ENCODE measurements around the gene WNK4.

WNK4 gene

DNA sequence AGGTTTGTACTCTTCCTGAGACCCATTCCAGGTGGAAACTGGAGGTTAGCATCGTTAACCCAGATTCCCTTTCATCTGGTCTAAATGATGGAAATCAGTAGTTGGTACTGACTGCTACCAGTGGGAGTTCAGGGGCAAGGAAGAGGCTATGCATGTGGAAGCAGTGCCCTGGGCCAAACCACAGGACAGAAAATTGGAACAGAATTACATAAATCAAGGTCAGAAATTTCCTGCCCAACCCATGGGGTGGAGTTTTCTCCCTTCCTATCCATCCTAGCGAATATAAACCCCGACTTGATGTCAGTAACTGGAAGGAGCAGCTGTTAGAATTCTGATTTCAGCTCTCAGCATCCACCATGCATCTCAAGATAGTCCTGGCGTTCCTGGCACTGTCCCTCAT, 63.9 kb downstream of the WNK4 start, which contains the start of gene AOC2:
Gene AOC2 (plus strand): TSS at position 310 of the 400 bp plus-strand sequence. CDS start 47 bp downstream, at position 357.
- TF ChIP-seq, protein P1, sequence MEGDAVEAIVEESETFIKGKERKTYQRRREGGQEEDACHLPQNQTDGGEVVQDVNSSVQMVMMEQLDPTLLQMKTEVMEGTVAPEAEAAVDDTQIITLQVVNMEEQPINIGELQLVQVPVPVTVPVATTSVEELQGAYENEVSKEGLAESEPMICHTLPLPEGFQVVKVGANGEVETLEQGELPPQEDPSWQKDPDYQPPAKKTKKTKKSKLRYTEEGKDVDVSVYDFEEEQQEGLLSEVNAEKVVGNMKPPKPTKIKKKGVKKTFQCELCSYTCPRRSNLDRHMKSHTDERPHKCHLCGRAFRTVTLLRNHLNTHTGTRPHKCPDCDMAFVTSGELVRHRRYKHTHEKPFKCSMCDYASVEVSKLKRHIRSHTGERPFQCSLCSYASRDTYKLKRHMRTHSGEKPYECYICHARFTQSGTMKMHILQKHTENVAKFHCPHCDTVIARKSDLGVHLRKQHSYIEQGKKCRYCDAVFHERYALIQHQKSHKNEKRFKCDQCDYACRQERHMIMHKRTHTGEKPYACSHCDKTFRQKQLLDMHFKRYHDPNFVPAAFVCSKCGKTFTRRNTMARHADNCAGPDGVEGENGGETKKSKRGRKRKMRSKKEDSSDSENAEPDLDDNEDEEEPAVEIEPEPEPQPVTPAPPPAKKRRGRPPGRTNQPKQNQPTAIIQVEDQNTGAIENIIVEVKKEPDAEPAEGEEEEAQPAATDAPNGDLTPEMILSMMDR (IDR thresholded peaks at IDR 0.05; ENCODE audit: low read depth, low read length) = no peak
- no peak for TF ChIP-seq POLR2A (IDR thresholded peaks at IDR 0.05; ENCODE audit: extremely low read depth, insufficient read length)
- TF ChIP-seq, protein P2, sequence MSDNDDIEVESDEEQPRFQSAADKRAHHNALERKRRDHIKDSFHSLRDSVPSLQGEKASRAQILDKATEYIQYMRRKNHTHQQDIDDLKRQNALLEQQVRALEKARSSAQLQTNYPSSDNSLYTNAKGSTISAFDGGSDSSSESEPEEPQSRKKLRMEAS (IDR thresholded peaks at IDR 0.05; ENCODE audit: low read depth, low read length) = no peak
- TF ChIP-seq MYC (IDR thresholded peaks at IDR 0.05; ENCODE audit: low read depth, low read length) = no peak
- H3K4me3 ChIP-seq (ENCODE audit: low read depth, low read length) = no peak within 1 kb of the TSS
- no peak for DNase-seq (ENCODE audit: low read depth)

DNA sequence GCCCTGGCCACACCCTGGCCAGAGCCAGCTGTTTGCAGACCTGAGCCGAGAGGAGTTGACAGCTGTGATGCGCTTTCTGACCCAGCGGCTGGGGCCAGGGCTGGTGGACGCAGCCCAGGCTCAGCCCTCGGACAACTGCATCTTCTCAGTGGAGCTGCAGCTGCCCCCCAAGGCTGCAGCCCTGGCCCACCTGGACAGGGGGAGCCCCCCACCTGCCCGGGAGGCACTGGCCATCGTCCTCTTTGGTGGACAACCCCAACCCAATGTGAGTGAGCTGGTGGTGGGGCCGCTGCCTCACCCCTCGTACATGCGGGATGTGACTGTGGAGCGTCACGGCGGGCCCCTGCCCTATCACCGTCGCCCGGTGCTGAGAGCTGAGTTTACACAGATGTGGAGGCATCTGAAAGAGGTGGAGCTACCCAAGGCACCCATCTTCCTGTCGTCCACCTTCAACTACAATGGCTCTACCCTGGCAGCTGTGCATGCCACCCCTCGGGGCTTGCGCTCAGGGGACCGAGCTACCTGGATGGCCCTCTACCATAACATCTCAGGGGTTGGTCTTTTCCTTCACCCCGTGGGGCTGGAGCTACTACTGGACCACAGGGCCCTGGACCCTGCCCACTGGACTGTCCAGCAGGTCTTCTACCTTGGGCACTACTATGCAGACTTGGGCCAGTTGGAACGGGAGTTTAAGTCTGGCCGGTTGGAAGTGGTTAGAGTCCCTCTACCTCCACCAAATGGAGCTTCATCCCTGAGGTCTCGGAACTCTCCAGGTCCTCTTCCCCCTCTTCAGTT, 64.5 kb downstream of the WNK4 start:
- no peak for DNase-seq (ENCODE audit: low read depth)
- H3K4me3 ChIP-seq (ENCODE audit: low read depth, low read length) = no peak overlapping the region
- TF ChIP-seq, protein P1 (IDR thresholded peaks at IDR 0.05; ENCODE audit: low read depth, low read length) = no peak
- TF ChIP-seq POLR2A (IDR thresholded peaks at IDR 0.05; ENCODE audit: extremely low read depth, insufficient read length) = no peak
- no peak for TF ChIP-seq MYC (IDR thresholded peaks at IDR 0.05; ENCODE audit: low read depth, low read length)
- TF ChIP-seq, protein P2 (IDR thresholded peaks at IDR 0.05; ENCODE audit: low read depth, low read length) = no peak

DNA sequence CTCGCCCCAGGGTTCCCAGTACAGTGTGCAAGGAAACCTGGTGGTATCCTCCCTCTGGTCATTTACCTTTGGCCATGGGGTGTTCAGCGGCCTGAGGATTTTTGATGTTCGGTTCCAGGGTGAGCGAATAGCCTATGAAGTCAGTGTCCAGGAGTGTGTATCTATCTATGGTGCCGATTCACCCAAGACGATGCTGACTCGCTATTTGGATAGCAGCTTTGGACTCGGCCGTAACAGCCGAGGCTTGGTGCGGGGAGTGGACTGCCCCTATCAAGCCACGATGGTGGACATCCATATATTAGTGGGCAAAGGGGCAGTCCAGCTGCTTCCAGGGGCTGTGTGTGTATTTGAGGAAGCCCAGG, 65.1 kb downstream of the WNK4 start:
- TF ChIP-seq POLR2A (IDR thresholded peaks at IDR 0.05; ENCODE audit: extremely low read depth, insufficient read length) = no peak
- TF ChIP-seq, protein P2 (IDR thresholded peaks at IDR 0.05; ENCODE audit: low read depth, low read length) = no peak
- TF ChIP-seq MYC (IDR thresholded peaks at IDR 0.05; ENCODE audit: low read depth, low read length) = no peak
- TF ChIP-seq, protein P1 (IDR thresholded peaks at IDR 0.05; ENCODE audit: low read depth, low read length) = no peak
- DNase-seq (ENCODE audit: low read depth) = no peak
- no peak overlapping the region for H3K4me3 ChIP-seq (ENCODE audit: low read depth, low read length)

DNA sequence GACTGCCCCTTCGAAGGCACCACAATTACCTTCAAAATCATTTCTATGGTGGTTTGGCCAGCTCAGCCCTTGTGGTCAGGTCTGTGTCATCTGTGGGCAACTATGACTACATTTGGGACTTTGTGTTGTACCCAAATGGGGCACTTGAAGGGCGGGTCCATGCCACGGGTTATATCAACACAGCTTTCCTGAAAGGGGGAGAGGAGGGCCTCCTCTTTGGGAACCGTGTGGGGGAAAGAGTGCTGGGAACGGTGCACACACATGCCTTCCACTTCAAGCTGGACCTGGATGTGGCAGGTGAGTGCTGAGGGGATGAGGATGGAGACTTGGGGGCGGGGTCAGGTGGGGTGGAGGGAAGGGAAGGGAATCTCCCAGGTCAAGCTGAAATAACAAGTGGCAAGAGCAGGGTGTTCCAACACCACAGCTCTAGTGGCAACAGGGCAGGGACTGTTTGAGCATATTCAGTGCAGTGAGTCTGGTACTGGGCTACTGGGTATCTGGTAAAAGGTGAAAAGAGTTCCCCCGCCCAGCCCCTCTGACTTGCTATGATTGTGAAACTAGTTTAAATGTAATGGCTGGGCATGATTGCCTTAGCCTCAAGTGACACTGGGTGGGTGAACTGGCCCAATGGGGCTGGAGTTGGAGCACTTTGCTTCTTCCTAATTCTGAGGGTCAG, 65.6 kb downstream of the WNK4 start:
- no peak for TF ChIP-seq POLR2A (IDR thresholded peaks at IDR 0.05; ENCODE audit: extremely low read depth, insufficient read length)
- no peak for TF ChIP-seq MYC (IDR thresholded peaks at IDR 0.05; ENCODE audit: low read depth, low read length)
- TF ChIP-seq, protein P2 (IDR thresholded peaks at IDR 0.05; ENCODE audit: low read depth, low read length) = no peak
- TF ChIP-seq, protein P1 (IDR thresholded peaks at IDR 0.05; ENCODE audit: low read depth, low read length) = no peak
- H3K4me3 ChIP-seq (ENCODE audit: low read depth, low read length) = no peak overlapping the region
- peak; percentile 38 for DNase-seq (ENCODE audit: low read depth)
